Adipocyte (in vitro differentiated cells): ENCODE data around the gene NANOS3.
A peak's percentile ranks its signal among the peaks of the same experiment; 100 is the strongest.
"Not testable (repeated sequence)": the region's sequence is repeated elsewhere in the genome, so short reads cannot be mapped to it uniquely, and the experiment has no call there.

Experiments
- DNase-seq: peaks from one replicate; pipeline ENCODE4 v3.0.0-alpha.2; 2015; ENCODE audit warnings: low read depth
- H3K27me3 ChIP-seq: replicated peaks from 2 replicates; pipeline ENCODE4 v1.7.0; 2013; ENCODE audit warnings: mild to moderate bottlenecking, low read length, moderate library complexity; ENCODE audit not compliant: control insufficient read depth, insufficient read depth
- H3K36me3 ChIP-seq: 2 replicates; pipeline ENCODE4 v1.7.0; 2013; ENCODE audit warnings: low read length, mild to moderate bottlenecking, moderate library complexity; ENCODE audit not compliant: control insufficient read depth, insufficient read depth, severe bottlenecking
- H3K4me1 ChIP-seq: 2 replicates; pipeline ENCODE4 v1.7.0; 2013; ENCODE audit warnings: mild to moderate bottlenecking, low read length, moderate library complexity; ENCODE audit not compliant: control insufficient read depth, insufficient read depth
- H3K4me3 ChIP-seq: 2 replicates; pipeline ENCODE4 v1.7.0; 2013; ENCODE audit warnings: mild to moderate bottlenecking, low read length, moderate library complexity
- H3K9ac ChIP-seq: 2 replicates; pipeline ENCODE4 v1.7.0; 2013; ENCODE audit warnings: mild to moderate bottlenecking, low read length, moderate library complexity
- H3K9me3 ChIP-seq: 2 replicates; pipeline ENCODE4 v1.7.0; 2013; ENCODE audit warnings: mild to moderate bottlenecking, low read length, moderate library complexity; ENCODE audit not compliant: control insufficient read depth

Gene NANOS3

DNA sequence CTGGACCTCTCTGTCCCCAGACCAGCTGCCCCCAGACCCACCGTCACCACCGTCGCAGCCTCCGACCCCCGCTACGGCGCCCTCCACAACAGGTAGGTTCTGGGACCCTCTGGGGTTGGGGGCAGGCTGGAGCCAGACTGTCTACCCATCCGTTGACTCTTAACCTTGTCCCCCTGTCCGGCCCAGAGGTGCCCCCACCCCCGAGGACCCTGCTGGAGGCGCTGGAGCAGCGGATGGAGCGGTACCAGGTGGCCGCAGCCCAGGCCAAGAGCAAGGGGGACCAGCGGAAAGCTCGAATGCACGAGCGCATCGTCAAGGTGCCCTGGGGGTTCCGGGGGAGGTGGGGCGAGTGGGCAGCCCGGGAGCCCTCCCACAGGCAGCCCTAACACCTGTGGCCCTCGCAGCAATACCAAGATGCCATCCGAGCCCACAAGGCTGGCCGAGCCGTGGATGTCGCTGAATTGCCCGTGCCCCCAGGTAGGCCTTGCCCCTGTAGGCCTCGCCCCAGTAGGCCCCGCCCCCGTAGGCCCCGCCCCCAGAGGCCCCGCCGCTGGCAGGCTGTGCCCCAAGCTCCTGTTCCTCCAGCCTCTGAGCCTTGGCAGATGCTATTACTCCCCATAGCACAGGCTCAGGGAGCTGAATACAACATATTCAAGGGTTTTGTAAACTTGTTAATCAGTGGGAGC, 41.9 kb downstream of the NANOS3 start:
- Histone ChIP-seq H3K9ac (no peak overlapping the region), H3K36me3 (peaks cover 45% of the 10 kb centered on the region), H3K9me3 (no peaks in the 10 kb centered on the region), H3K27me3 (no peaks in the 10 kb centered on the region), H3K4me1 (no peaks in the 10 kb centered on the region), H3K4me3 (no peak overlapping the region)
- no peak for DNase-seq

DNA sequence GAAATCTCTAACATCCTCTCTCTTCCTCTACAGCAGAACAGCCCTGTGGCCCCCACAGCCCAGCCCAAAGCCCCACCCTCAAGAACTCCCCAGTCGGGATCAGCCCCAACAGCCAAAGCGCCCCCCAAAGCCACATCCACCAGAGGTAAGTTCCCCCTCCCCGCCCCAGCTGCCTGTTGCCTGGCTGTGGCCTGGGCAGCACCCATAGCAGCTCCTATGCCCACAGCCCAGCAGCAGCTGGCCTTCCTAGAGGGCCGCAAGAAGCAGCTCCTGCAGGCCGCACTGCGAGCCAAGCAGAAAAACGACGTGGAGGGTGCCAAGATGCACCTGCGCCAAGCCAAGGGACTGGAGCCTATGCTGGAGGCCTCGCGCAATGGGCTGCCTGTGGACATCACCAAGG, 43.6 kb downstream of the NANOS3 start:
- Histone ChIP-seq H3K27me3 (no peaks in the 10 kb centered on the region), H3K4me3 (no peak overlapping the region), H3K4me1 (no peaks in the 10 kb centered on the region), H3K9me3 (no peaks in the 10 kb centered on the region), H3K36me3 (peaks cover 45% of the 10 kb centered on the region), H3K9ac (no peak overlapping the region)
- no peak for DNase-seq

DNA sequence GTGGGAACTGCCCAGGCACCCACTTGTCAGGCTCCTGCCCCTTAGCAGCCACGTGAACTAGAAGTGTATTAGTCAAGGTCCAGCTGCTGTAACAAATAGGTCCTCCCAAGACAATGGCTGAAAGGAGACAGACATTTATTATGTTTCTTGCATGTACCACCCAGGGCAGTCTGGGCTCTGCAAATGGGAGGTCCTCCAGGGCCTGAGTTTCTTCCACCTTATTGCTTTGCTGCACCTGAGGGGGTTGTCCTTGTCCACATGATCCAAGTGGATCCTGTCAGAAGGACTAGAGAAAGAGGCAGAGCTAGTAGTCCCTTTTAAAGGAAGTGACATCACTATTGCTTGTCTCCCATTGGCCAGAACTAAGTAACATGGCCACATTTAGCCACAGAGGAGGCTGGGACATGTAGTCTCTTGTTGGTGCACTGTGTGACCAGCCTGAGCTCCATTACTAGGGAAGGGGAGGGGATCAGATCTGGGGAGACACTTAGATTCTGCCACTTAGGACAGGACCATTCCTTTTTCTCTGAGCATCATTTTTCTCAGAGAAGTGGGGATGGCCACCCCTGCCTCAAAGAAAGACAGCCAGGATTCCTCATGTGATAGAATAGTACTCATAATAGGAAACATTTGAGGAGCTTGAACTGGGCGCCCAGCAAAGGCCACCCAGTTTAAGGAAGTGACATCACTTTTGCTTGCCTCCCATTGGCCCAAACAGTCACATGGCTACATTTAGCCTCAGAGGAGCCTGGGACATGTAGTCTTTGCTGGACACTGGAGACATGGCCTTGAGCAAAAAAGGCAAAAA, 44.2 kb downstream of the NANOS3 start:
- H3K9ac ChIP-seq, result no peak overlapping the region
- DNase-seq, result peak; percentile 51
- no peaks in the 10 kb centered on the region for H3K4me1 ChIP-seq
- H3K4me3 ChIP-seq, result no peak overlapping the region
- peaks cover 41% of the 10 kb centered on the region for H3K36me3 ChIP-seq
- no peaks in the 10 kb centered on the region for H3K27me3 ChIP-seq
- H3K9me3 ChIP-seq, result no peaks in the 10 kb centered on the region

DNA sequence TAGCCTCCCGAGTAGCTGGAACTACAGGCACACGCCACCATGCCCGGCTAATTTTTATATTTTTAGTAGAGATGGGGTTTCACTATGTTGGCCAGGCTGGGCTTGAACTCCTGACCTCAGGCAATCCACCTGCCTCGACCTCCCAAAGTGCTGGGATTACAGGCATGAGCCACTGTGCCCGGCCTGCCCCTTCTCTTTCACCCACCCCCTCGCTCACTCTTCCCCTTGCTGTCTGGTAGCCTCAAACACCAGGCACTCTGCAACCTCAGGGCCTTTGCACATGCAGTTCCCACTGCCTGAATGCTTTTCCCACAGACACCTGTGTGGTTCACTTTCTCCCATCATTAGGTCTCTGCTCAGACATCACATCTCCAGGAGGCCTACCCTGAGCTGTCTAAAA, 45.2 kb downstream of the NANOS3 start:
- H3K9me3 ChIP-seq, H3K4me1 ChIP-seq, H3K27me3 ChIP-seq, H3K4me3 ChIP-seq, DNase-seq, H3K9ac ChIP-seq: not testable (repeated sequence)
- peaks cover 49% of the 10 kb centered on the region for H3K36me3 ChIP-seq

DNA sequence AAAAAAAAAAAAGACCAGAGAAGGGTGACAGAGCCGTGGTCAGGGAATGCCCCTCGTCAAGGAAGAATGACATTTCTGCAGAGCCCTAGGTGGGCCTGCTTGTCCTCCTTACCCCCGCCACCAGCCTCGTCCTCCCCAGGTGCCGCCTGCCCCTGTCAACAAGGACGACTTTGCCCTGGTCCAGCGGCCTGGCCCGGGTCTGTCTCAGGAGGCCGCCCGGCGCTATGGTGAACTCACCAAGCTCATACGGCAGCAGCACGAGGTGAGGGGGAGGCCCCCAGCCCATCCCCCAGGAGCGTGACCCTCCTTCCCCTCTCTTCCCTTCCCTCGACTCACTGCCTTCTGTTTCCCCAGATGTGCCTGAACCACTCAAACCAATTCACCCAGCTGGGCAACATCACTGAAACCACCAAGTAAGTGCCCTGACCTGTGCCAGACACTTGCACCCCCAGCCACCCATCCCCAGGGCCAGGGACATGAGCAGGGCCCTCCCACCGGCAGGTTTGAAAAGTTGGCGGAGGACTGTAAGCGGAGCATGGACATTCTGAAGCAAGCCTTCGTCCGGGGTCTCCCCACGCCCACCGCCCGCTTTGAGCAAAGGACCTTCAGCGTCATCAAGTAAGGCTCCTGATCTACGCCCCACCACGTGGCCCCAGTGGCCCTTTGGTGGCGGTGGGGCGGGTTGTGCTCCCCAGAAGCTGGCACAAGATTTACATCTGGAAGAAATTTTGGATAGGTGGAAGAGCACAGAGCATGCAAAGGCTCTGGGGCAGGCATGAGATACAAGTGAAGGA, 46.5 kb downstream of the NANOS3 start:
- Histone ChIP-seq H3K4me1 (no peaks in the 10 kb centered on the region), H3K4me3 (no peak overlapping the region), H3K36me3 (peaks cover 51% of the 10 kb centered on the region), H3K27me3 (no peaks in the 10 kb centered on the region), H3K9ac (no peak overlapping the region), H3K9me3 (no peaks in the 10 kb centered on the region)
- DNase-seq, result no peak

DNA sequence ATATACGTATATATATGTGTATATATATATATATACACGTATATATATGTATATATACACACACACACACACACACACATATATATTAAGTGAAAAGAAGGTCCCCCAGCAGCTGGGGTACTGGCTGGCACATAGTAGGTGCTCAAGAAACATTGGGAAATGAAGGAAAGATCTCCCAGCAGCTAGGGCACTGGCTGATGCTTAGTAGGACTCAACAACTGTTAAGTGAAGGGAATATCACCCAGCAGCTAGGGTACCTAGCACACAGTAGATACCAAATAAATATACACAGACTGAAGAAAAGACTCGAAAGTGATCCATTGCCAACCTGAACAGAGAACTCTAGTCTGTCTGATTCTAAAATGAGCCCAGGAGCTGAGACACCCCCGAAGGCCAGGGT, 49.1 kb downstream of the NANOS3 start:
- Histone ChIP-seq H3K27me3 (no peaks in the 10 kb centered on the region), H3K36me3 (peaks cover 43% of the 10 kb centered on the region), H3K4me3 (no peak overlapping the region), H3K9me3 (no peaks in the 10 kb centered on the region), H3K4me1 (no peaks in the 10 kb centered on the region), H3K9ac (no peak overlapping the region)
- DNase-seq, result no peak

DNA sequence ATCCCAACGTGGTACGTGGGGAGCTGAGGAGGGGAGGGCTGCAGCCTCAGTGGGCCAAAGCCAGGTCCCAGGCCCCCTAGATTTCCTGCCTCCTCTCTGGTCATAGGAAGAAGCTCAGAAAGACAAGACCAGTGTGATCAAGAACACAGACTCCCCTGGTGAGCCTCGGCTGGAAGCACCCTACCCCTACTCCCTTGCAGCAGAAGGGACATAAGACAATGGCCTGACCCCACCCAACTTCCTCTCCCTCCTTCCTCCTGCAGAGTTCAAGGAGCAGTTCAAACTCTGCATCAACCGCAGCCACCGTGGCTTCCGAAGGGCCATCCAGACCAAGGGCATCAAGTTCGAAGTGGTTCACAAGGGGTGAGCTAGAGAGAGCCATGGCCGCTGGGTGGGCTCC, 49.8 kb downstream of the NANOS3 start:
- Histone ChIP-seq H3K9ac (no peak overlapping the region), H3K9me3 (no peaks in the 10 kb centered on the region), H3K4me3 (no peak overlapping the region), H3K27me3 (no peaks in the 10 kb centered on the region), H3K4me1 (no peaks in the 10 kb centered on the region), H3K36me3 (peaks cover 36% of the 10 kb centered on the region)
- no peak for DNase-seq

DNA sequence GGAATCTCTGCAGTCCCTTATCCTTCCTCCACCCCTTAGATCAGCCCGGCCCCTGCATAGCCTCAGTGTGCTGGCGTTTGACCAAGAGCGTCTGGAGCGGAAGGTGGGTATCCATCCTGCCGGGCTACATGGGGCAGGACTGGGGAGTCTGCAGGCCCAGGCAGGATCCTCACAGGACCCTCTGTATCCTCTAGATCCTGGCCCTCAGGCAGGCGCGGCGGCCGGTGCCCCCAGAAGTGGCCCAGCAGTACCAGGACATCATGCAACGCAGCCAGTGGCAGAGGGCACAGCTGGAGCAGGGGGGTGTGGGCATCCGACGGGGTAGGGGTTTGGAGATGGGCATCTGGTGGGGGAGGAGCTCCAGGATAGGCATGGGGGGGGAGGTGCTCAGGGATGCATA, 52.4 kb downstream of the NANOS3 start:
- H3K27me3 ChIP-seq, result peaks cover 7% of the 10 kb centered on the region
- H3K9ac ChIP-seq, result no peak overlapping the region
- DNase-seq, result no peak
- H3K9me3 ChIP-seq, result no peaks in the 10 kb centered on the region
- no peaks in the 10 kb centered on the region for H3K4me1 ChIP-seq
- no peak overlapping the region for H3K4me3 ChIP-seq
- H3K36me3 ChIP-seq, result peaks cover 21% of the 10 kb centered on the region

DNA sequence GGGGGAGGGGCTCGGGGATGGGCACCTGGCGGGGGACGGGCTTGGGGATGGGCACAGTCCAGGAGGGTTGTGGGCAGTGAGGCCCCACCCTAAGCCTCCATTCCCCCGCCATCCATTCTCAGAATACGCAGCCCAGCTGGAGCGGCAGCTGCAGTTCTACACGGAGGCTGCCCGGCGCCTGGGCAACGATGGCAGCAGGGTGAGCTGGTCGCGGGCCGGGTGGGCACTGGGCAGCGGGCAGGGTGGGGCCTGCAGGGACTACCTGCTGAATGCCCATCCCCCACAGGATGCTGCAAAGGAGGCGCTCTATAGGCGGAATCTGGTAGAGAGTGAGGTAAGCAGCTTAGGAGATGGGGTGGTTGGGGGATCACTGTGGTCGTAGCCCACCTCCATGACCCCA, 53.0 kb downstream of the NANOS3 start:
- H3K36me3 ChIP-seq, result peaks cover 18% of the 10 kb centered on the region
- no peaks in the 10 kb centered on the region for H3K4me1 ChIP-seq
- H3K9ac ChIP-seq, result no peak overlapping the region
- no peaks in the 10 kb centered on the region for H3K9me3 ChIP-seq
- no peak for DNase-seq
- no peak overlapping the region for H3K4me3 ChIP-seq
- peaks cover 14% of the 10 kb centered on the region for H3K27me3 ChIP-seq
